ENCODE measurements around the gene GLIS1. TPM values are rescaled to one million over a fixed set of nuclear protein-coding genes. Genes with fewer than 3 reads are reported as not detected.

GLIS1 gene
- 1.6 TPM in 1 of 2 replicates, not detected in the other for total RNA-seq (ENCODE audit: low replicate concordance)

DNA sequence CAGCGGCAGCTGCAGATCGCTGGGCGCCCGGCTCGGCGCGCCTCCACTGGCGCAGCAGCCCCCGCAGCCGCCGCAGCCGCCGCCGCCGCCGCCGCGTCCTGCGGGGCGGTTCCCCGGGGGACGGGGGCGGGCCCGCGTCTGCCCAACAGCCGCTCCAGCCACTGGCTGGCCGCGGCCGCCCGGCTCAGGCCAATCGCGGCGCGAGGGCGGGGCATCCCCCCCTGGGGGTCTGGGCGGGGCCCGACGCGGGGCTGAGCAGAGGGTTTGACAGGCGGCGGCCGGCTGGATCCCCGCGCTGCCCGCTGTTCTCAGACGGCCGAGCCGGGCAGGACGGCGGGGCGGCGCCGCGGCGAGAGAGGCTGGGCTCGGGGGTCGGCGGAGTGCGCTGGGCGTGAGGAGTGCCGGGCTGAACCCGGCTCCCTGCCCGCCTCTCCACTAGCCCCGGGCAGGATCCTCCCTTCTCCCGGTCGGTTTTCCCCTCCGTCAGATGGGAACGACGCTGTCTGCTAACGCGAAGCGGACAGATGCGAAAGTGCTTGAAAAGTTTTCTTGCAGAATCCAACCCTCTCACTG, at the start of gene GLIS1:
TSS of gene GLIS1 (minus strand) at position 56 of the 573 bp plus-strand sequence. CDS start 1,100 bp downstream, outside the sequence.
- peak; percentile 71 for DNase-seq (ENCODE audit: low read depth)
- TF ChIP-seq, protein P1, sequence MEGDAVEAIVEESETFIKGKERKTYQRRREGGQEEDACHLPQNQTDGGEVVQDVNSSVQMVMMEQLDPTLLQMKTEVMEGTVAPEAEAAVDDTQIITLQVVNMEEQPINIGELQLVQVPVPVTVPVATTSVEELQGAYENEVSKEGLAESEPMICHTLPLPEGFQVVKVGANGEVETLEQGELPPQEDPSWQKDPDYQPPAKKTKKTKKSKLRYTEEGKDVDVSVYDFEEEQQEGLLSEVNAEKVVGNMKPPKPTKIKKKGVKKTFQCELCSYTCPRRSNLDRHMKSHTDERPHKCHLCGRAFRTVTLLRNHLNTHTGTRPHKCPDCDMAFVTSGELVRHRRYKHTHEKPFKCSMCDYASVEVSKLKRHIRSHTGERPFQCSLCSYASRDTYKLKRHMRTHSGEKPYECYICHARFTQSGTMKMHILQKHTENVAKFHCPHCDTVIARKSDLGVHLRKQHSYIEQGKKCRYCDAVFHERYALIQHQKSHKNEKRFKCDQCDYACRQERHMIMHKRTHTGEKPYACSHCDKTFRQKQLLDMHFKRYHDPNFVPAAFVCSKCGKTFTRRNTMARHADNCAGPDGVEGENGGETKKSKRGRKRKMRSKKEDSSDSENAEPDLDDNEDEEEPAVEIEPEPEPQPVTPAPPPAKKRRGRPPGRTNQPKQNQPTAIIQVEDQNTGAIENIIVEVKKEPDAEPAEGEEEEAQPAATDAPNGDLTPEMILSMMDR (IDR thresholded peaks at IDR 0.05; ENCODE audit: insufficient read depth, low read length), result no peak
- peak within 1 kb of the TSS; percentile 83 for H3K4me3 ChIP-seq (ENCODE audit: low read depth, low read length)

DNA sequence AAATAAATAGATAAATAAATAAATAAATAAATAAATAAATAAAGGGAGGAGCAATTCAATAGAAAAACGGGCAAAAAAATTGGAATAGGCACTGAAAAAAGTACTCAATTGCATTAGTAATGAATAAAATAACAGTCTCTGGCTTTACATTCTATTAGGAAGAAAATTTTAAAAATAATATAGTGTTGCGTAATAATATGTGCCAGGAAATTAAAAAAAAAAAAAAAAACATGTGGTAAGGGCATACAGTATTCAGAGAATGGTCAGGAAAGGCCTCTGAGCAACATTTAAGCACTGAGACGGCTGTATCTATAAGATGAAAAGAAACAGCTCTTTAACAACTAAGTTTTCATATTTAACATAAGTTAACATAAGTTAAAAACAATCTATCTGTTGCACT, 48.7 kb upstream of the GLIS1 start:
- TF ChIP-seq, protein P1 (IDR thresholded peaks at IDR 0.05; ENCODE audit: insufficient read depth, low read length), result no peak
- DNase-seq (ENCODE audit: low read depth), result no peak
- H3K4me3 ChIP-seq (ENCODE audit: low read depth, low read length), result no peak overlapping the region

DNA sequence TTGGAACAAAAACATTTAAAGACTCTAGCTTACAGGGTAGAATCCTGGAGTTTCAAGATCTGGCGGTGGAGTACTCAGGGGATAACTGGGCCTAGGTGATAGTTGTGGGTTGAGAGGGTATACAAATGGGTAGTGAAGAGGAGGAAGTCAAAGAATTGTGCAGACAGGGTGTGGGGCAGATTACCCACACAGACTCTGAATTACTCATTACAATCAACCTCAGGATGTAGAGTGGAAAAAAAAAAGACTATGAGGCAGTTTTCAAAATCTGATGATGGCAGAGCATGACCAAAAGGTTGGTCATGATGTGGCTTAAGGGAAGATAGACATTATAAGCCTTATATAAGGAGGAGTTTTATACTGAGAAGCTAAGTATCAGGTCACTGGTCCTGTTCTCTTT, 44.1 kb upstream of the GLIS1 start:
- DNase-seq (ENCODE audit: low read depth), result no peak
- H3K4me3 ChIP-seq (ENCODE audit: low read depth, low read length), result no peak overlapping the region
- TF ChIP-seq, protein P1 (IDR thresholded peaks at IDR 0.05; ENCODE audit: insufficient read depth, low read length), result no peak

DNA sequence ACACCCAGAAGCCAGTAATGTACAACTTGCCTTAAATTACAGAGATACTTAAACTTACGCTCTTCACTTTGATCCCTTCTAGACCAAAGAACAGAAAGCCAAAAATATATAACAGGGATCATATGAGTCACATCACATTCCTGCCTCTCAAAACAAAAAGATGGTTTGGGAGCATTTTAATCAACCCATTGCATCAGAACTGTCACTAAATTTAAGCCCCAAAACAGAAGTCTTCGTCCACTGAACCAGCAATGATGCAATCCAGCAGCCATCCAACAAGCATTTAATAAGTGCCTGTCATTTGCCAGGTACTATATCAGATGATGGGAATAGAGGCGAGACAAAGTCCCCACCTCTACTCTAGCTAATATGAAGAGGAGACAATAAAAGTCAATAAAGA, 42.7 kb upstream of the GLIS1 start:
- DNase-seq (ENCODE audit: low read depth), result peak; percentile 69
- TF ChIP-seq, protein P1 (IDR thresholded peaks at IDR 0.05; ENCODE audit: insufficient read depth, low read length), result no peak
- H3K4me3 ChIP-seq (ENCODE audit: low read depth, low read length), result no peak overlapping the region

DNA sequence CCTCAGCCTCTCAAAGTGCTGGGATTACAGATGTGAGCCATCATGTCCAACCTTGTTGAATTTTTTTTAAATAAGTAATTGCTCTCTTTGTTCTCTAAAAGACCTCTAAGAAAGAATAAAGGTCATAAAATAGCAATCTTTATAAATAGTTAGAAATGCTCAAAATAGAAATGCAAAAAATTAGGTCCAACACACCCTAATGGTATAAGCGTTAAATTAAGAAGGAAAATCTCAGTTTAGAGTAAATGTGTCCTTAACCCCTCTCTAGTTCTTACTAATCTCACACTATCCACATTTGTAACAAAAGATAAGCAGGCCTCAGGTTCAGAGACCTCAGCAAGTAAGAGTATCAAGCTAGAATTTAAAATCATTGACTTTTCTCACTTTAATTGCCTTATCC, 38.3 kb upstream of the GLIS1 start:
- TF ChIP-seq, protein P1 (IDR thresholded peaks at IDR 0.05; ENCODE audit: insufficient read depth, low read length), result no peak
- no peak overlapping the region for H3K4me3 ChIP-seq (ENCODE audit: low read depth, low read length)
- no peak for DNase-seq (ENCODE audit: low read depth)

DNA sequence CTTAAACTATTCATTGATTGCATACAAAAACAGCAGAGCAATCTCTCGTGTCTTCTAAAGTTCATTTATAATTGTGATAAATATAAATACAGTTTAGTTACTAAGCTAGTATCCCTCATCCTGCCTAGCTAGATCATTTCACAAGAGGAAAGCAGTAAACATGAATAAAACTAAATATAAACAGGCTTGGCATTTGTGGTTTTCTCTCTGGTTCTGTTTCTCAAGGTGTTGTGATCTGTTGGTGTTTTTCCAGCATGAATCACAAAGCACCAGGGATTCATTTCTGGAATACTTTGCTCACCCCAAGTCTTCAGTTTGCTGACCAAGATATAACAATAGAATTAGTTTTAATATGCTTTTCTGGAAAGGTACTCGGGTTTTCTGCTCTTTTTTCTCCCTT, 32.7 kb upstream of the GLIS1 start:
- no peak overlapping the region for H3K4me3 ChIP-seq (ENCODE audit: low read depth, low read length)
- TF ChIP-seq, protein P1 (IDR thresholded peaks at IDR 0.05; ENCODE audit: insufficient read depth, low read length), result no peak
- peak; percentile 70 for DNase-seq (ENCODE audit: low read depth)

DNA sequence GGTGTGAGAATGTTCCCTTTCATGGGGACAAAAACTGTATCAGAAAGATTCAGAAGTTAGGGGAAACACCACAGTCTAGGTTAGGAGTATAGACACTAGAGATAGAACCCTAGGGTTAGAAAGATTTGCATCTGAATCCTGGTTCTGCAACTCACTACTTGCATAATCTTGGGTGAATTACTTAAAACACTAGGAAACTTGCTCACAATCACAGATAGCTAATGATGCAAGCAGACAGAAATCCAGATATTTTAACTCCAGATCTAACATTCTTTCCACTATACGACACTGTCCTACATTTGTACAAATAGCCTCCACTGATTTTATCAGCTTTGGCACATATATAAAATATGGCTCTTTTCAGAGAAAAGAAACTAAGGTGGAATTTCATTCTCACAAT, 30.8 kb upstream of the GLIS1 start:
- no peak overlapping the region for H3K4me3 ChIP-seq (ENCODE audit: low read depth, low read length)
- TF ChIP-seq, protein P1 (IDR thresholded peaks at IDR 0.05; ENCODE audit: insufficient read depth, low read length), result no peak
- DNase-seq (ENCODE audit: low read depth), result peak; percentile 72
